NCI-H82 treated with DMSO at 0.1 percent for 48 hours (cell line): ENCODE measurements around the gene PARD3B.

ENCODE experiments used
- DNase-seq: peaks from one replicate; lab custom pipeline; 2025; ENCODE audit not compliant: unreplicated experiment; lab: John Stamatoyannopoulos, UW

Gene PARD3B

DNA sequence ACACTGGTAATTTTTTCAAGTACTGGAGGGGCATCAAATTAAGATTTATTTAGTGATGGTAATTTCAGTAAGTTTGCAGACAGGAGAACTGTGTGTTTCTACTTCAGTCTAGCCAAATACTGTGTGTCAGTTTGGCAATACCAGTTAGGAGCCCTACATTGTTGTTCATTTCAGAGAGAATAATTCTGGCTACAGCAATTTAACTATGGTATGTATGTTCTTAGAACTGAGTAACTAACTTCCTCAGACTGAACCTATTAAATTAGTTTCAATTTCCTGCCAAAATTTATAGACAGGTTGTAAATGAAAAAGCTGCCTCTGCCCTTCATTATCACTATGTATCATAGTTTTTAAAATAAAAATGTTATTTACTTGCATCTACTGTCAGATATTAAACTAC is 332.4 kb downstream of the PARD3B start:
- DNase-seq = no peak

DNA sequence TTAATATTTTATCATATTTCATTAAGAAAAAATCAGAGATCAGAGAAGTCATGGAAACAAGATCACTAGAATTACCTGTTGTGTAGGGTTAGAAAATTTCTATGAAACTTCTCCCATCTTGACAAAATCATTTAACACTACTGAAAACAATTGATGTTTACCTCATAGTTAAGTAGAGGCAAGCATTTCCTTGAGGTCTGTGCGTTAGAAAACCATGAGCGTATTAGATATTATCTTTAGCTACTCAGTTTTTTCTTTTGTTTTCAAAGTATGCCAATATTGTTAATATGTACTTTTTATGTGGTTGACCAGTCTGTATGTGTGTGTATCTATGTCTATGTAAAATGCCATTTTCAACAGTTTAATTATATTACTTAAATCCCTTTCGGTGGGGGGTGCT is 335.7 kb downstream of the PARD3B start:
- no peak for DNase-seq

DNA sequence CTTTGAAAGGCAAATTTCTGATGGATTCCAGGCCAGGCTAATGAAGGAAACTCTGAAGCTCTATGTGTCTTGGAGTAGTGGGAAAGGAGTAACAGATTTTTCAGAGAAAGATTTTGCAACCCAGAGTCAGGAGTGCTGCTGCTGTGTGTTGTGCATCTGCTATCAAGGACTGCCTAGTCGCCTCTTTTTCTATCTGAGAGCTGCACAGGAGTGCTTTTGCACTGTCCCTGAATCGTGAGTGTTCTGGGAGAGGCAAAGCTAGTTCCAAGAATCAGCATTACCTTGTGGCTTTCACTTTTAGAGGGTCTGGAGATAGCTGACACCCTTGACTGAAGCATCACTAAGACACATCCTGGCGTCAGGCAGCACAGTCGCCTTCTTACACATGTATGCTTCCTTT is 336.4 kb downstream of the PARD3B start:
- DNase-seq = no peak

DNA sequence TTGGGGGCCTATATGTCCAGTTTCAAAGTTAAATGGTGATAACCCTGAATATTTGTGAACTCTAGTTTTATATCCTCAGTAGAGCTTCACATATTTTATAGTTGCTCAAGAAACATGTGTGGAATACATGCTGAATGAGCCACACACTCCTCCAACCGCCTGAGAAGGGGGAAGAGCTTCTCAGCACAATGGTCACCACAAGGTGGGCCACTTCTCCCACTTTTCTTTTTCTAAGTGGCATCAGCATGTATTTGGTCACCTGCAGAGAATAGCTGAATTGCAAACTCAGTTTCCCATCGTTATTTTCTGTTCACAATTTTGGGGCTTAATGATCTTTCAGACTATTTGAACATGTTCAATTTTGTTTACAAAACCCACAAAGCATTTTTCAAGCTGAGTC is 340.5 kb downstream of the PARD3B start:
- DNase-seq = peak; percentile 6

DNA sequence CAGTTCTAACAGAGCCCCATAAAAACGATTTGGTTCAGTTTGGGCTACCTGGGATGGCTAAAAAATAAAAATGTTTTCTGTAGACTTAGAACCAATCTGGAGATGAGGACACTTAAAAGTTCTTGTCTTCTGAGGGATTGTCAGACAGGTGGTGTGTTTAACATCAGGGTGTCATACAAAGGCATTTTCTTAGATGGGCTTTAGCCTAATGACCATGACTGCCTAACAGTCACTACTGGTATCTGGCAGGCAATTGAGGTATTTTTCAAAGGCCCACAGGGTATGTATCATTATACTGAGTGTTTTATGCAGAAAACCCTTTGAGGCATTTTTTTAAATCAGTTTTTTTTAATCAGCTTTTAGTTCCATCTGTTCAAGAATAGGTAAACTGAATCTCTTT is 341.4 kb downstream of the PARD3B start:
- DNase-seq = no peak

DNA sequence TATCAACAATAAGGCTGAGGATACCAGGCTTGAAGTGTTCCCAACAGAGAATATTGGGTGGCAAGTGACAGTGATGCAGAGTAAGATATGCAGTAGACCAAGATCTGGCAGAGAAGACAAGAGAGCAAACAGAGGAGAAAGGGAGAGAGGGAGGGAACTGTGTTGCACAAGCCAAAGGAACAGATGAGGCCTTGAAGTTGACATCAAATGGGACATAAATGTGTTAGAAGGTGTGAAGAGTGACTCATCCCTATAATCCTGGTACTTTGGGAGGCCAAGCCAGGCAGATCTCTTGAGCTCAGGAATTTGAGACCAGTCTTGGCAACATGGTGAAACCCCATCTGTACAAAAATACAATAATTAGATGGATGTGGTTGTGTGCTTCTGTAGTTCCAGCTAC is 342.9 kb downstream of the PARD3B start:
- no peak for DNase-seq

DNA sequence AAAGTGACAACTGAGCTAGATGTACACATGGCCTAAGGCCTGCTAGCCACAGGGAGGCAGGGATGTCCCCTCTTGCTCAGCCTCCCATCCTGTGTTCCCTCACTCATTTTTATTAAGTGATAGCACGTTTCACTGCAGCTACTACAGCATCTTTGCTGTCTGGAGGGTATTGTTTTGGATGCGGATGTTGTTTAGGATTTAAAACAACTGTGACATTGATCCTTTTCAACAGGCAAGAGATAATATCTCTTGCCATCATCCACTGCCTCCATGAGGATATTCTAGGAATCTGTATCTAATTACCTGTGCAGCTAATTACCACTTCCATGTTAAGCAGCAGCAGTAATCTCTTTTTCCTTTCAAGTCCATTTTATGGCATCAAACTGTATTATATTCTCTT is 345.4 kb downstream of the PARD3B start:
- DNase-seq = no peak

DNA sequence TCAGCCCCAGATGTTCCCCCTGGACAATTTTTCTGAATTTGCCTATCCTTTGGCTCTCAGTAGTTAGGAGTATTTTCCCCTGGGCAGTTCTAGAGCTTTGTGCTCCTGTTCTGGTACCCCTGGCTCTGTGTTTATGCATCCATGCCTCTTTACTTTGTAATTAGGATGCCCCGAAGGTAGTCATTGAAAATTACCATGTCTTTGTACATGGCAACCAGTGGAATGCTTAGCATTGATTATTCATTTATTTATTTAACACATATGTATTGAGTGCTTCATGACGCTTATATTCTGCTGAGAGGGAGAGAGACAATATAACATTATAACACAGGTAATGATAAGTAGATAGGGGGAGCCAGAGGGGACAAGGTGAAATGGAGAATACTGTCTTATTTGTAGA is 346.5 kb downstream of the PARD3B start:
- no peak for DNase-seq

DNA sequence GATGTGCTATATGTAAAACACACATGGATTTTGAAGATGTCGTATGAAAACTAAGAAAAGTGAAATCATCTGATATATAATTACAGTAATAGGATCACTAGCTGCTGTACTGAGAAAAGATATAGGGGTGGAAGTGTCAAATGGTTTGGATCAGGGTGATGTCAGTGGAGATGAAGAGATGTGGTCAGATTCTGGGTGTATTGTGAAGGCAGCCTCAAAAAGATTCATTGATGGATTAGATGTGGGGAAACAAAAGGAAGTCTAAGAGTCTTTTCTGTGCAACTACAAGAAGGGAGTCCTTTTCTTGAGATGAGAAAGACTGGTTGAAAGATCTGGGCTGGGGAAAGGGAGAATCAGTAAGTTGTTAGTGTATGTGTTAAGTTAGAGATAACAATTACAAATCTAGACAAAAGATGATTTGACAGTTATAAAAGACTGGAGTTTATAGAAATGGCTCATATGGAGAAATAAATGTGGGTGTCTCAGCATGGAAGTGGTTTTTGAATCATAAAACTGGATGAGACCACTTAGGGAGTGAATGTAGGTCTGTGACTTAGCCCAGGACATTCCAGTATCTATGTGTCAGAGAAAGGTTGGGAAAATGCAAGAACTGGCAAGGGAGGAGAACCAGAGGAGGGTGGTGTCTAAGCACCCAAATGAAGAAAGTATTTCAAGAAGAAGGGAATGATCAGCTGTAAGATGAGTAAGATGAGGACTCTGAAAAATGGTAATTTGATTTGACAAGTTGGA is 347.4 kb downstream of the PARD3B start:
- DNase-seq = no peak

DNA sequence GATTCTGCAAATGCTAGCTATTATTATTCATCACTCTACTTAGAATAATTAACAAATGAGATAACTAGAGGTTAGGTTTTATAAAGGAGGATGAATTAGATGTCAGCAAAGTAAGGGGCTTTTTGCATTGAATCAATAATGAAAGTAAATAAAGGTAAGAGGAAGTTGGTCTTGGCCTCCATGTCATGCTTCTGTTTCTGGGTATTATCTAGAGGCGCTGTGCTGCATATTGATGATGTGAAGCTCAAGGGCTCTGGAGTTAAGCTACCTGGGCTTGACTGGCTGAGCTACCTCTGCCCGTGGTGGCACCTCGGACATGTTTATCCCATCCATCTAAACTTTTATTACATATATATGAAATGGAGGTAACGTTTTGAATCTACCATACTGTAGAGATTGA is 350.9 kb downstream of the PARD3B start:
- no peak for DNase-seq

DNA sequence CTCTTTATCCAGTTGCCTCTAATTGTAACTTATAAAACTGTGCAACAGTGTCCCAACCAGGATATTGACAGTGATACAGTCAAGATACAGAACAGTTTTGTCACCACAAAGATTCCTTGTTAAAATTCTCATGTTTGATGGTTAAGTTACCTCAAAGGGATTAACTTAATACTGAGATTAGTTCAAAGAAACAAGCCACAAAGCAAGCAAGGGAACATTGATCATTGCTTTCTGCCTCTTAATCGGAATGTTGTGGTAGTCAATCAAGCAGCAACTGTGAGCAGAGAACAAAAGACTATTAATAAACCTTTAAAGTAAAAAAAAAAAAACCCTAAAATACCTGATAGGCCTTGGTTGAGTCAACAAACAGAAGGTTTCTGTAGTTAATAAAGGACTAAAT is 352.3 kb downstream of the PARD3B start:
- no peak for DNase-seq

DNA sequence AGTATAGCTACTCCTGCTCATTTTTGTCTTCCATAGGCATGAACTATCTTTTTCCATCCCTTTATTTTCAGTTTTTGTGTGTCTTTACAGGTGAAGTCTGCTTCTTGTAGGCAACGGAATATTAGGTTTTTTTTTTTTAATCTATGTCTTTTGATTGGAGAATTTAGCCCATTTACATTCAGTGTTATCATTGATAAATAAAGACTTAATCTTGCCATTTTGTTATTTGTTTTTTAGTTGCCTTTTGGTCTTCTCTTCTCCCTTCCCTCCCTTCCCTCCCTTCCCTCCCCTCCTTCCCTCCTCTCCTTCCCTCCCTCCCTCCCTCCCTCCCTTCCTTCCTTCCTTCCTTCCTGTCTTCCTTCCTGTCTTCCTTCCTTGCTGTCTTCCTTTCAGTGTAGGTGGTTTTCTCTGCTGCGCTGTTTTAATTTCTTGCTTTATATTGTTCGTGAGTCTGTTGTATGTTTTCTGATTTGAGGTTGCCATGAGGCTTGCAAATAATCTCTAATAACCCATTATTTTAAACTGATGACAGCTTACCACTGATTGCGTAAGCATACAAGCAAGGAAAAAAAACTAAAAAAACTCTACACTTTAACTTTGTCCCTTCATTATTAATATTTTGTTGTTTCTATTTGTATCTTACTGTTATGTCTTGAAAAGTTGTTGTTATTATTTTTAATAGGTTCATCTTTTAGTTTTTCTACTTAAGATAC is 353.8 kb downstream of the PARD3B start:
- DNase-seq = no peak

DNA sequence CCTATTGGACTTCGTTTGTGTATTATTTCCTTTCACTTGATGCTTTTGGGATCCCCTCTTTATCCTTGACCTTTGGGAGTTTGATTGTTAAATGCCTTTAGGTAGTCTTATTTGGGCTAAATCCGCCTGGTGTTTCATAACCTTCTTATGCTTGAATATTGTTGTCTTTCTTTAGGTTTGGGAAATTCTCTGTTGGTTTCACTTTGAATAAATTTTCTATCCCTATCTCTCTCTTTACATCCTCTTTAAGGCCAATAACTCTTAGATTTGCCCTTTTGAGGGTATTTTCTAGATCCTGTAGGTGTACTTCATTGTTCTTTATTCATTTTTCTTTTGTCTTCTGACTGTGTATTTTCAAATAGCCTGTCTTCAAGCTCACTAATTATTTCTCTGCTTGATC is 354.7 kb downstream of the PARD3B start:
- no peak for DNase-seq

DNA sequence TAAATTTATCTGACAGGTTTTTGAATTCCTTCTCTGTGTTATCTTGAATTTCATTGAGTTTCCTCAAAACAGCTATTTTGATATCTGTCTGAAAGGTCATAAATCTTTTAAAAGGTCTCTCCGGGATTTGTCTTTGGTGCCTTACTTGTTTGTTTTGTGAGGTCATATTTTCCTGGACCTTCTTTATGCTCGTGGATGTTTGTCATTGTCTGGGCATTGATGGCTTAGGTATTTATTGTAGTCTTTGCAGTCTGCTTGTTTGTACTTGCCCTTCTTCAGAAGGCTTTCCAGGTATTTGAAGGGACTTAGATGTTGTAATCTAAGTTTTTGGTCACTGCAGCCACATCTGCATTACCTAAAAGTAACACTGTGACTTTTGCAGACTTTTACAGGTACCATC is 355.2 kb downstream of the PARD3B start:
- no peak for DNase-seq

DNA sequence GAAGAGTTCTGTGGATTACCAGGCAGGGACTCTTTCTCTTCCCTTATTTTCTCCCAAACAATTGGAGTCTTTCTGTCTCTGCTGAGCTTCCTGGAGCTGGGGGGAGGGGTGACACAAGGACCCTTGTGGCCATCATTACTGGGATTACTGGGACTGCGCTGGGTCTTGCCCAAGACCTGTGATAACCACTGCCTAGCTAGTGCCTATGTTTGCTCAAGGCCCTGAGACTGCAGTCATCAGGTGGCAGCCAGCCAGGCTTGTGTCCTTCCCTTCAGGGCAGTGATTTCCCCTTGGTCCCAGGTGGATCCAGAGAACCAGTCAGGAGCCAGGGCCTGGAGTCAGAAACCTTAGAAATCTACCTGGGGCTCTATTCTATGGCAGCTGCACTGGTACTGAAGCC is 355.6 kb downstream of the PARD3B start:
- DNase-seq = no peak

DNA sequence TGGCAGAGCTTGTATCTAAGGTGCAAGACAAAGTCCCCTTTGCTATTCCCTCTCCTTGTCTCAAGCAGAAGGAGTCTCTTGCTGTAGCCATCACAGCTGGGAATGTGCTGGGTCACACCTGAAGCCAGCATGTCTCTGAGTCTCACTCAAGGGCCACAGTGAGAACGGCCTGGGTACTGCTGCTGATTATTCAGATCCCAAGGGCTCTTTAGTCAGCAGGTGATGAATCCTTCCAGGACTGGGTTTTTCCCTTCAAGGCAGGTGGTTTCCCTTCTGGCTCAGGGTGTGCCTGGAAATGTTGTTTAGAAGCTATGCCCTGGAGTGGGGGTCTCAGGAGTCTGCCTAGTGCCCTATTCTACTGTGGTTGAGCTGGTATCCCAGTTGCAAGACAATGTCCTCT is 356.3 kb downstream of the PARD3B start:
- no peak for DNase-seq

DNA sequence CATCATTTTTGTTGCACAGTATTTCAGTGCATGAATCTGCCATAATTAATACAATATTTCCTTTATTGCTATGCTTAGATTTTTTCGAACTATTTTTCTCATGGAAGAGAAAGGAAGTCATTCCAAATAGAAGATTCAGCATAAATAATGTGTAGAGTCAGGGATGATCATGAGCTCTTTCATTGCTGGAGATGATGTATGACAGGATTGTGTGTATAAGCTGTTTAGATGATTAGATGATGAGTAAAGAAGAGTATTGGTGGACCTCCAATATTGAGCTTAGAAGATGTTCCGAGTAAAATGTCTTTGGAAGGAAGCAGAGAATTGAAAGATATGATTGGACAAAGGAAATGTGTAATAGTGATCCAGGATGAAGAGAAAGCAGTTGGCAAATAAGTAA is 364.5 kb downstream of the PARD3B start:
- no peak for DNase-seq

DNA sequence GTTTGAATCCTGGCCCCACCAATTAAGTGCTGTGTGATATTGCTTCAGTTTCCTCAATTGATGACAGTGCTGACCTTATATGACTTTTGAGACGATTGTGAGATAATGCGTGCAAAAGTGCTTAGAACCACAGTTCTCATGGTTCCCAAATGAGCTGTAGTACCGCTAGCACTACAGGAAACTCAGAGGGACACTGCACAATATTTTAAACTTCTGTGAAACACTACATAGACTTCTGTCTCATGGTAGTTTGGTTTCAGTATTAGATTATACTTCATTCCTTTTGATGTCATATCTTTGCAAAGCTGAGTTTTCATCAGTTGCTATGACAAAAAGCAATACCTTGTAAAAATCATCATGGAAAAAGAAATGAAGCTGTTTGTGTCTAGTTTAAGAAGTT is 368.0 kb downstream of the PARD3B start:
- no peak for DNase-seq

DNA sequence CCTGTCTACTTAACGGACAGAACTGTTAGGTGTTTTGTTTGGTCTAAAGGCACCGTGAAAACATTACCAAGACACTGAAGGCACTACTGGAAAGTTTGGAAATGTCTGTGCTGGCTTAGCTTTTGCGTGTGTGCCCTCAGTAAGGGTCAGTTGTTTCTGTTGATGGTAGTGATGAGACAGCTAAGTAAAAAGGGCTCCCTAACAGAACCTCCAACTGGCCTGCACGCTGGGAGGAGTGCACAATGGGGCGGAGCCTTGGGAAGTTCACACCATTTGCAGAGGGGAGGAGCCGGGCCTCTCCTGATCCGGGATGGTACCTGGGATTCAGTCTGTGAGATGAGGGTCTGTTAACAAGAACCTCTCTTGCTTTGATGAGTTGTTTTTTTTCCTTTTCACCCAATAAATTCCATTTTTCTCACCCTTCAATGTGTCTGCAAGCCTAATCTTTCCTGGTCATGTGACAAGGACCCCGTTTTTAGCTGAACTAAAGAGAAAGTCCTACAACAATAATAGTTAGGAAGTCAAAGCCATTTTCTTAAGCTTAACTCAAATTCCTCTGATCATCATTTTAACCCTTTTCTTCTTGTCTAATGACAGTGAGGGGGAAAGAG is 368.7 kb downstream of the PARD3B start:
- no peak for DNase-seq

DNA sequence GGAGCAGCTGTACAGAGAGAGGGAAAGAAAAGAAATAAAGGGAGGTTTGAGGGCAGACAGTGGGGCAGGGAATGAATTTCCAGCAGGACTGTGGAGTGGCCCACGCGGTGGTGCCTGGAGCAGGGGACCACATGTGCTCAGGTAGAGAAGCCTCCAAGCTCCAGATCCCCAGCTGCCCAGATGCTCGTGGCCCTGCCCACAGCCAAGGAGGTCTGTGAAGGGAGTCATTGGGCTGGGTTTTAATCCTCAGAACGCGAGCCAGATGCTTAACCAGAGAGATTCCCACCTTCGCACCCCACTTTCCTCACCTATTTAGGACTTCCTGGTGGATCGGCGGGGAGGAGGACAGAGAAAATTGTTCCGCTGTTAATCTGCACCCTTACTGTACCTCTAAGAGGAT is 369.4 kb downstream of the PARD3B start:
- DNase-seq = no peak

DNA sequence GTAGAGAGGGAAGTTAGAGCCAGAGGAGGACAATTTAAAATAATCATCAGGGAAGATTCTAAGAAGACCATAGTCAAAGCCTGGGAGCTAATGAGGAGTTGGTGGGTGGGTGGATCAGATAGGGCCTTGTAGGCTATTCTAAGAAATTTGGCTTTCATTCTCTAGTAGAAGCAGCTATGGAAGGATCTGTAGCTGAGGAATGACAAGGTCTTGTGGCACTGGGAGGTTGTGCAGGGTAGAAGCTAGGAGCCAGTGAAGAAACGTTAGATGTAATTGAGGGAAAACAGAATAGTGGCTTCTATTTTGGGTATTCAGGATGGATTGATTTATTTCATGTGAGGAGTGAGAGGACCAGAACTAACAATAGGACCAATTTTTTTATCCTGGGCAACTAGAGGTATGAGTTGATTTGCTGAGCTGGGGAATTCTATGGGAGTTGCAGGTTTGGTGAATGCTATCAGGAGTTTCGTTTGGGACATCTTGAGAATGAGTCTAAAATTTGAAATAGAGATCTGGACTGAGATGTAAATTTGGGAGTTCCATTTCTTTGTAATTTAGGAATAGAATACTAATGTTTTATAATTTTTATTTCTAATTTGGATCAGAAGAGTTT is 371.9 kb downstream of the PARD3B start:
- no peak for DNase-seq

DNA sequence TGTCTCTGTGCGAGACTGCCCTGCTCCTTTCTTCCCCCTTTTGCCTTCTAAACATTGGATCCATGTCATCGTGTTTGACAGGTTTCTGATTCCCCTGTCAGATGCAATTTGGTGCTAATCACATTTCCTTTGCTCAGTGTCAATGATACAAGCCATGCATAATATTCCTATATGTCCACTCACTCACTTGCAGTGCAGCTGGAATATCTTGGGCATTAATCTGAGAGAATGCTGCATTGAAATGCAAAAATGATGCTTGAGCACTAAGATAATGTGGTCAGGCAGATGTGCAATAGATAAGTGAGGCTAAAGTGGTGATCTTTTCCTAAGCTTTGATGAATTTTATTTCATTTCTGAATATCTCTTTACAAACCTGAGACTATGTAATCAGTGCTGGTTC is 375.5 kb downstream of the PARD3B start:
- no peak for DNase-seq
